Head of caudate nucleus (tissue), 42 donors: ENCODE data around the gene CATSPER1.
A peak's percentile ranks its signal among the peaks of the same experiment; 100 is the strongest.

Experiments used
- DNase-seq, 42 donors: peaks; one replicate each; pipeline versions ENCODE4 v3.0.0 to v3.0.0-alpha.2; 2020 to 2021; ENCODE audit warnings: mixed read lengths in 7 of 42
- intact Hi-C: fragments of 100-400 bp; cut with DNase I; formaldehyde crosslinking; loops from one replicate; pipeline ENCODE4 v1.15.0; 2022

Gene CATSPER1

DNA sequence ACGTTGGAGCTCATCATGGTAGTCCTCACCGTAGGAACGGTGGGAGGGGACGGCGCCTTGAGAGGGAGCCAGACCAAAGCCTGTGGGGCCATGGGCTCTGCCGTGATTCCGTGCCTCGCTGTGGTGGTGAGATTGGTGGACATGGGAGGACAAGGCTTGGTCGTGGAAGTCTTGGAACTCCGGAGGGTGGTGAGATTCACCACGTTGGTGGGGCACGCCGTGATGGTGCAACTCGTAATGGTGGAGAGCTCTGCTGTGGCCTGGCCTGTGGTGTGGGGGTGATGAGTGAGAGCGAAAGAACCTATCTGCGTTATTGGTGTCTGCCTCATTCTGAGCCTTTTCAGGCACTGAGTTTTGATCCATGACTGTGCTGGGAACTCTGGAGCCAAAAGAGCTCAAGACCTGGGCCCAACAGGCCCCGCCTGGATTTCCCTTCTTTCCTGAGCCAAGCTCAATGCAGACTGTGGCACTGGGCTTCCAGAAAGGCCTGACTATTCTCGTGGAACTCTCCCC, at the start of gene CATSPER1:
Gene CATSPER1 (minus strand): TSS at position 463 of the 513 bp plus-strand sequence. CDS start 100 bp downstream, at position 363.
- DNase-seq = no peak

DNA sequence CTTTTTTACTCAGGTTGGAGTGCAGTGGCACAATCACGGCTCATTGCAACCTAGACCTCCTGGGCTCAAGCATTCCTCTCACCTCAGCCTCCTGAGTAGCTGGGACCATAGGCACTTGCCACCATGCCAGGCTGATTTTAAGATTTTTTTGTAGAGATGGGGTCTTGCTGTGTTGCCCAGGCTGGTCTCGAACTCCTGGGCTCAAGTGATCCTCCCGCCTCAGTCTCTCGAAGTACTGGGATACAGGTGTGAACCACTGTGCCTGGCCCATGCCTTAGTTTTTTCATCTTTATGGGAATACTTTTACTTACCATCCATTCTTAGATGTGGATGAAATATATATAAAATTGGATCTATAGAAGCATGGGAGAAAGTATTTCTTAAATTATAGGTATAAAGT, 49.0 kb upstream of the CATSPER1 start:
- peak in 2 of 42 donors; percentile 1 to 10 for DNase-seq
- intact Hi-C loops = no loop called here

More for the DNA sequence above, at the start of gene CATSPER1:
- intact Hi-C loops = no loop called here

DNA sequence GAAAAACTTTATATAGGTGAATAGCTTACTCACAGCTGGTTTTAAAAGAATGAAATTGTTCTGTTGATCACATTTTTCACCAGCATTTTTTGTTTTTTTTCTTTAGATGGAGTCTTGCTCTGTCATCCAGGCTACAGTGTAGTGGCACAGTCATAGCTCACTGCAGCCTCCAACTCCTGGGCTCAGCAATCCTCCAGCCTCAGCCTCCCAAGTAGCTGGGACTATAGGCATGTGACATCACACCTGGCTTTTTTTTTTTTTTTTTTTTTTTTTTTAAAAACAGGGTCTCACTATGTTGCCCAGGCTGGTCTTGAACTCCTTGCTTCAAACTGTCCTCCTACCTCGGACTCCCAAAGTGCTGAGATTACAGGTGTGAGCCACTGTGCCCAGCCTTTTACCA, 47.4 kb upstream of the CATSPER1 start:
- intact Hi-C loops = no loop called here
- peak in 1 of 42 donors; percentile 4 for DNase-seq

DNA sequence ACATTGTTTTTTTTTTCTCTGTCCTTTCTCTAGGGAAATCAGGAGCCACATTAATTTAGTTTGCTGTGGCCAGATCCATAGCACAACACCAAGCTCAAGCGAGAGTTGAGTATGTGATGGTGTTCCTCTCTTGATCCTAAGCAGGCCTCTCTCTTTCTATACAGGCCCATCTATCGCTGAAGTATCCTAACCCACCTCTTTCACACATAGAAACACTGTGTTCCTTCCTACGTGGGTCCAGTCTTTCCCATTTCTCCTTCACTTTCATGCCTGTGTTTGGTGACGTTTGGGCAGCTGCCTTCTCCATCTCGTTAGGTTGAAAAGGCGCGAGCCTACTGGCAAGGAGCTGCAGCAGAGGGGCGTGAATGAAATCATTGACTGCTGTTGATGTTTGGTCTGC, 46.2 kb upstream of the CATSPER1 start:
- peak in 1 of 42 donors; percentile 34 for DNase-seq
- intact Hi-C loops = no loop called here

DNA sequence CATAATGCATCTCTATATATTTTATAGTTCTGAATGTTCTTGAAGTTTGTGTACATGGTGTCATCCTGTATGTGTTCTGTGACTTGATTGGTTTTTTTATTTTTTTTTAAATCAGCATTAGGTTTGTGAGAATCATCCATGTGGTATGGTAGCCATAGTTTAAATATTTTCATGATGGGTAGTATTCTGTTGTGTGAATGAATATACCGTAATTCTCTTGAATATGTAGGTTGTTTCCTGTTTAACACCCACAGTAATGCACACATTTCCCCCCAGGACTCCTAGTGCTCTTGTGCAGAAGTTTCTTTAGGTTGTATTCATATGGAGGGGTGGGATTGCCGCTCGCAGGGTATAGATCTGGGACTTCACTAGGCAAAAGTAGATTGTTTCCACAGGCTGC, 45.8 kb upstream of the CATSPER1 start:
- peak in 2 of 42 donors; percentile 2 to 22 for DNase-seq
- intact Hi-C loops = no loop called here

DNA sequence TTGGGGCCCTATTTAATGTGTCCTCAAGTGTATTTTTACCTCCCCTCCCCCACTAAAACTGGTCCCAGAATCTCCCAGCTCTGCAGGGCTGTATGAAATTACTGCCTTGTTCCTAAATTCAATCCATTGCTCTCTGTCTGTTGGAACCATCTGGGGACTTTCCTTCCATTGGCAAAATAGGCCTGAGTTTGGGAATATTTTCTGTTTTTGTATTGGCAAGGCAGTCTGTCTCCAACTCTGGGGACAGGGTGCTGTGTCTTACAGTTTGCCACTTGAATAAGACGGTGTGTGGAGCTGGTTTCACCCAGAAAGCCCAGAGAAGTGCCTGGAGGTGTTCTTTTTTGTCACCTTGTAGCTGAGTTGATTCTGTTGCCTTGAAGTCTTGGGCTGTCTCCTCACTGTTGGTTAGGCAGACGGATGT, 45.1 kb upstream of the CATSPER1 start:
- intact Hi-C loops = no loop called here
- DNase-seq = peak in 6 of 42 donors; percentile 19 to 43 (median 26)

DNA sequence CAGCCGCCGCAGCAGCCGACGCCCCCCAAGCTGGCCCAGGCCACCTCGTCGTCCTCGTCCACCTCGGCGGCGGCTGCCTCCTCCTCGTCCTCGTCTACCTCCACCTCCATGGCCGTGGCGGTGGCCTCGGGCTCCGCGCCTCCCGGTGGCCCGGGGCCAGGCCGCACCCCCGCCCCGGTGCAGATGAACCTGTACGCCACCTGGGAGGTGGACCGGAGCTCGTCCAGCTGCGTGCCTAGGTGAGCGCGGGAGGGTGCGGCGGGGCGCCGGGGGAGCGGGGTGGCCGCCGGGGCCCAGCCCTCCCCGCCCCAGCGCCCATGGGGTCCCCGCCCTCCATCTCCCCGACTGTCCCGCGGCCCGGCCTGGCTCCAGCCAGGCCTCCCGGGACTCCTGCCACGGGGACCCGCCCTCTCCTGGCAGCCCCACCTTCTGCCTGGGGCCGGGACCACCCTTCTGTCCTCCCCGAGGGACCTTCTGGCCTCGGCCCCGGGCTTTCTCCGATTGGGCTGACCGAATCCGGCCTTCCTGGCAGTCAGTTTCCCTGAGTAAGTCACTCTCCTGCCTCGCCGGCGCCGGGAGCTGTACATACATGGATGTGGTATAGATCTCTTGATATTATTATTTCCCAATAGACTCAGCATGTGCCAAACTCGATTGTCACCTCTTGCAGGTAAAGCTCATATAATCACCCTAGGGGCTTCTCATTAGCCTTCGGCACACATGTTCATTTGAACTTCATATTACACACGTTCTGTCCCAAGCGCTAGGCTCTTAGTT, 44.5 kb upstream of the CATSPER1 start:
- intact Hi-C loops = no loop called here
- DNase-seq = peak in 33 of 42 donors; percentile 31 to 76 (median 49)

DNA sequence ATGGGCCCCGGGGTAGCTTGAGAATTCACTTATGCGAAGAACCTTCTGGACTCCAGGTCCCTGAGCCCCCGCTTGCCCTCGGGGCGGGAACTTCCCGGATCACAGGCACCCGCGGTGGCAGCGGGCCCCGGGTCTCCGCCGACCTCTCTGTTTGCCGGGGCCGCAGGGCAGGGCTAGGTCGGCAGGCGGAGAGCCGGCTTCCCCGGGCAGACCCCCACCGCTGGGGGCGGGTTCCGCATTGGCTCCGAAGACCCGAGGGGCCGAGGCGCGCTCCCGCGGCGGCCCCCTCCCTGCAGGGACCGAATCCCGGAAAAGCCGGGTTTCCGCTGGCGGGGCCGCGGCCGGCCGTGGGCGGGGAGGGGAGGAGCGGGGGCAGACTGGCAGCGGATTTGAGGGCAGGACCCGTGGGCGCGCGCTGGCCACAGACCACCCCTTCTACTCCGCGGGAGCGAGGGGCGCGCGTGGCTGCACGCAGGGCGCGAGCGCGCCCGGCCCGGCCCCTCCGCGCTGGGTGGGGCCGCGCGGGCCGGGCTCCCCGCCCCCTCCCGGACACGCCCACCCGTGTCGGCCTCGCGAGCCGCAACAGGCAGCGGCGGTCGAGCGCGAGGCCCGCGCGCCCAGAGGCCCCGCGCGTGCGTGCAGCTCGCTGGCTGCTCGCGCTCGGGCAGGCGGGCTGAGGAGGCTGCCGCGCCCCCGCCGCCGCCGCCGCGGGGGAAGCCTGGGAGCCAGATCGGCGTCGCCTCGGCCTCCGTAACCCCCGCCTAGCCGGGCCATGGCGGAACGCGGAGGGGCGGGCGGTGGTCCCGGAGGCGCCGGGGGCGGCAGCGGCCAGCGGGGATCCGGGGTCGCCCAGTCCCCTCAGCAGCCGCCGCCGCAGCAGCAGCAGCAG, 43.7 kb upstream of the CATSPER1 start, which contains the start of gene PACS1:
Gene PACS1 (plus strand): TSS at position 558 of the 889 bp plus-strand sequence. CDS start 215 bp downstream, at position 773.
- peak in 40 of 42 donors; percentile 53 to 85 (median 68) for DNase-seq
- intact Hi-C loops = no loop called here

DNA sequence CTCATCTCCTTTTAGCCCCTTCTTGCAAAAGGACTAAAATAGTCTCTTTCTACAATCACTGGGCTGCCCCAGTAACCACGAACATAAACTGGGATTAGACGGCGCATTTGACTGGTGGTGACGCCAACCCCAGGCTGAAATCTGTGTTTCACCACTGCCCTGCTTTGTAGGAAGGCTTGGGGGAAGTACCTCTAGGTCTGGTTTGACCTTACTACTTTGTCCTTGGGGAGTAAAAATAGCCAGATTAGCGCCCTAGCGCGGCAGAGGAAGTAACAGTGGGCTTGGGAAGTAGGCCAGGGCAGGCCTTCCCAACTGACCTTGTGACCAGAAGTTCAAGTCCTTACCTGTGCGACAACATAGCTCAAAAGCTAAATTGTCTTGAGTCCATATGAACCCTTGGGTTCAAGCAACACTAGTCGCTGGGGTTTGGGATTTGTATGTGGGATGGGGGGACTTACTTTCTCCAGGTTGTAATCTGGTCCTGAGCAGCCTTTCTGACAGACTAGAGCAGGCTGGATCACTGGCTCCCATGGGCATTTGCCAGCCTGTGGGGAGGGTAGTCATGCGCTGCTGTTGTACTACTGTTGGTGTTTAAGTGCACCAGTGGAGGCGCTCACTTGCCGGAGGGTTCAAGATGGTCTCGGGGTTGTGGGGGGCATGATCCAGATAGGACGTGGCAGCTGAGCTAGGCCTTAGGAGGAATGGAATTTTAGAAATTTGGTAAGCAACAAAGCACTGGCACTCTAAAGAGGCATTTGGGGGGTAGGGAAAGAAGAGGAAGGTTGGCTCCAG, 42.8 kb upstream of the CATSPER1 start:
- intact Hi-C loops = no loop called here
- peak in 31 of 42 donors; percentile 35 to 76 (median 58) for DNase-seq

DNA sequence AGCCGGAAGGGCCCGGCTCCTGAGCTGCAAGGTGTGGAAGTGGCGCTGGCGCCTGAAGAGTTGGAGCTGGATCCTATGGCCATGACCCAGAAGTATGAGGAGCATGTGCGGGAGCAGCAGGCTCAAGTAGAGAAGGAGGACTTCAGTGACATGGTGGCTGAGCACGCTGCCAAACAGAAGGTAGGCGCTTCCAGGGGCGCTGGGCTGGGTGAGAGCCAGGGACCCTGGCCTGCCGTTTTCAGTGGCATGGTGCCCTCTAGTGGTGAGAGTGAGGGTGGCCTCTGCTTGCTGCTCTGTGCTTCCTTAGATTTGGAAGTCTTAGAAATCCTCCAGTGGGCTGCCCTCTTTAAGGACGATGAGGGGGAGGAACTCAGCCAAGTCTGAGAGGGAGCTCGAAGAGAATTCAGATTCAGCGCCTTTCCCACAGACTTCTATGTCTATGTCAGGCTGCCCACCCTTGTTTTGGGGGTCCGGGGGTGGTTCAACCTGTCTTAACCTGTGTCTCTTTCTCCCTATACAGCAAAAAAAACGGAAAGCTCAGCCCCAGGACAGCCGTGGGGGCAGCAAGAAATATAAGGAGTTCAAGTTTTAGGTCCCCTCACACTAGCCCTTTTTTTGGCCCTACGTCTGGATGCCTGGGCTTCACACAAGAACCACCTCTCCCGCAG, 42.0 kb upstream of the CATSPER1 start:
- intact Hi-C loops = no loop called here
- DNase-seq = peak; percentile 61 to 89 (median 78)

DNA sequence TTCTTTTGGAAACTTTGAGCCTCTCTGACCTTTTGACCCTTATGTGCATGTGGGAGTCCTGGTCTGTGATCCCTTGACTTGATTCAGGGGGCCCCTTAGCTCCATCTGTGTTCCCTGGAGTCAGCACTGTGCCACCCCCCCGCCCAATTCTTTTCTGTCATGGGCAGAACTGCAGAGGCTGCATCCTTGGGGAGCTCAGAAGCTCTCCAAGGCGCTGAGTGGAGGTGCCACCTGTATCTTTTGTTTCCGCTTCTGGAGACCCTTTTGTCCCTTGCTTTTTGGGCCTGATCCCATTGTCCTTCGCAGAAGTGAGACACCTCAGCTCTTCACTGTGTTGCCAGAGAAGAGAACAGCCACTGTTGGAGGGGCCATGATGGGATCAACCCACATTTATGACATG, 41.4 kb upstream of the CATSPER1 start:
- intact Hi-C loops = no loop called here

DNA sequence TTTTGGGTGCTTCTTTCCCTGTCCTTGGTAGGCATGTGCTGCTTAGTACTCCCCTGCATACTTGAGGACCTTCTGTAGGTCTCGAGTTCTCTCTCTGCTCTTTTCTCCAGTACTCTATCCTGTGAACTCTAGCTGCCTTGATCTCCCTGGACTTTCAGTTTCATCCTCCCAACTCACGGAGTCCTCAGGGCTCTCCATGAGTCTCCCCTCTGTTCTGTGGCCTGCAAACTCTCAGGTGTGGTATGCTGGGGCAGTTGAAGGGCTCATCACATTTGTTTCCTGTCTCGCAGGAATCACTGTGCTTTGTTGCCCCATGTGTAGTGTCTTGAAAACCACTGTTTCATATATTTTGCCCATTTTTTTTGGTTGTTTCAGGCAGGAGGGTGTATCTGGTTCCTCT, 40.5 kb upstream of the CATSPER1 start:
- peak in 1 of 42 donors; percentile 12 for DNase-seq
- intact Hi-C loops = no loop called here

More for the DNA sequence above, 41.4 kb upstream of the CATSPER1 start:
- DNase-seq = peak in 1 of 42 donors; percentile 9

DNA sequence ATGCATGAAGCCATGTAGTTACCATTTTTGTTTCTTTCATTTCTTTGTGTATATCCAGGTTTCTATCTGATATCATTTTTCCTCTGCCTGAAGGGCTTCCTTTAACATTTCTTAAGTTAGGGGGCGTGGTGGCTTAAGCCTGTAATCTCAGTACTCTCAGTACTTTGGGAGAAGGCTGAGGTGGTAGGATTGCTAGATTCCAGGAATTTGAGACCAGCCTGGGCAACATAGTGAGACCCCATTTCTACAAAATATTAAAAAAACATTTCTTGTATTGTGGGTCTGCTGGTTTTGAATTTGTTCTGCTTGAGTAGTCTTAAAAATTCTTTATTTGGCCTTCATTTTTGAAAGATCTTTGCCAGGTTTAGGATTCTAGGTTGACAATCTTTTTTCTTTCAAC, 38.3 kb upstream of the CATSPER1 start:
- intact Hi-C loops = no loop called here

DNA sequence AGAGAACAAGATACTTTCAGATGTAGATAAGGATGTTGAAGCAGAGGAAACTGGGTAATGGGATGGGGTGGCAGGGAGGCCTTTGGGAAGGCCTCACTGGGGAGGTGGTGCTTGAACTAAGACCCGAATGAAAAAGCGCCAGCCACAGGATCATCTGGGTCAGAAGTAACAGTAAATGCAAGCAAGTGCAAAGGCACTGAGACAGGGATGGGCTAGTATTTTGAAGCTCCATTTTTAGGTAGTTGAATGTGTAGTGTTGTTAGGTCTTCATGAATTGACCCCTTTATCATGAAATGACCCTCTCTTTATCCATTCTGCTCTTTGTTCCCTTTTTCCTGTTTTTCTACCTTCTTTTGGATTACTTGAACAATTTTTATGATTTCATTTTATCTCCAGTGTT, 37.6 kb upstream of the CATSPER1 start:
- no peak for DNase-seq

More for the DNA sequence above, 38.3 kb upstream of the CATSPER1 start:
- no peak for DNase-seq

DNA sequence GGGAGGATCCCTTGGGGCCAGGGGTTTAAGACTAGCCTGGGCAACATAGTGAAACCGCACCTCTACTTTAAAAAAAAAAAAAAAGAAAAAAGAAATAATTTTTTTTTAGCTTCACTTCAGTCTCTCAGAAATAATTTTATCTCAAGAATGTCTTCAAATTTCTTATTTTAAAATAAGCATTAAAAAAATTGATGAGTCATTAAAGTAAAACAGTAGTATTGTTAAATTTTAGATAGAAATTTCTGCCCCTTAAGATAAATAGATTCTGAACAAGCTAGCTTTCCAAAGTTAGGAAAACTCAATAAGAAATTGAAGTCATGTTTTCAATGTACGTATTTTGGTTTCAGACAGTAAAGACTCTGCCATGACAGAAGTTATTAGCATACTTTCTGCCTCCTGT, 36.1 kb upstream of the CATSPER1 start:
- intact Hi-C loops = no loop called here
- DNase-seq = no peak

More for the DNA sequence above, 37.6 kb upstream of the CATSPER1 start:
- intact Hi-C loops = no loop called here

DNA sequence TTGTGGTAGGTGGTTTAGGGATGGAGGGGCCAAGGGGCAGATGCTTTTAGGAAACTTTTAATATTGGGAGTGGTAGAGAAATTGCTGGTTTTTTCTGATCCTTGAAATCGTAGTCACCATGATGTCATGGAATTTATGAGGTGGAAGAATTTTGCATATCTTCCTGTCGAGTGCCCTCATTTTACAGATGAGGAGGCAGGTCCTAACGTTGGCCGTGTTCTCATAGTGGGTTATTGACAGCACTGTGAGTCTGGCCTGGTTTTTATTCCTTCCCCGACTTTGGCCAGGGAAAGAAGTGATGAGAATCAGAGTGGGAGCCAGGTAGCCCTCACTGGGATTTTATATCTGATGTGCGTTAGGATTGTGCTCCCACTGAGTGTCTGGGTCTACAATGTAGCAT, 35.0 kb upstream of the CATSPER1 start:
- DNase-seq = no peak
- intact Hi-C loops = no loop called here

DNA sequence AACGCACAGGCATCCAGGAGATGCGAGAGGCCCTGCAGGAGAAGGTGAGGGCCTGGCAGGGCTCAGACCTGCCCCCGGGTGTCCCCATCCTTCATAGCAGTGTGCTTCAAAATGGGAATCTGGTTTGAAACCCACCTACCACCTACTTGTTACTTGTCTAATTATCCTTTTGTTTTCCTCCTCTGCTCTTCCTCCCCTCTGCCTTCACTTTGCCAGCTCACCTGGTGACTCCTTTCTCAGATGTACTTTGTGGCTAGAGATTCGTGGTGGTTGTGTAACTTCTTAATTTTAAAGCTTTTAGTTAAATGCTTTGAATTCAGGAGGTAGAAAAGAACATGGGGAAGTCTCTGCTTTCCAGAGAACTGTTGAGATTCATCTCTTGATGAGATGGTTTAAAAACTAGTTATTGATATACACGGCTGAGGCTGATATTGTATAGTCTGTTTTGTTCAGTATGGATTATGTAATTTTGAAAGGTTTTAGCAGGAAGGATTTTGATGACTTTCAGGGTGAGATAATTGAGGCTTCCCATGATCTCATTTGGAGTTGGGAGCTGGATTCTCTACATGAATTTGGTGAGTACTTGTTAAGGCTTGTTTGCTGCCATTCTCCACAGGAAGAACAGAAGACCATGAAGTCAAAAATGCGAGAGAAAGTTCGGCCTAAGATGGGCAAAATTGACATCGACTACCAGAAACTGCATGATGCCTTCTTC, 33.8 kb upstream of the CATSPER1 start:
- DNase-seq = peak in 12 of 42 donors; percentile 24 to 68 (median 52)
- intact Hi-C loops = no loop called here
